GM18951 (cell line): Measurements from ENCODE around the gene SEPHS1.
"Not testable (repeated sequence)": the region's sequence is repeated elsewhere in the genome, so short reads cannot be mapped to it uniquely, and the experiment has no call there.

Experiments
- POLR2A ChIP-seq: IDR thresholded peaks from 4 replicates; pipeline ENCODE4 v1.6.1; 2011; ENCODE audit warnings: mild to moderate bottlenecking; ENCODE audit not compliant: insufficient read length, insufficient read depth; ENCODE audit errors: extremely low read depth
- in situ Hi-C: fragments of 300-500 bp; cut with MboI; formaldehyde crosslinking; loops from one replicate; pipeline ENCODE4 v1.12.0; 2022; ENCODE audit warnings: low sequenced_read_pairs, mixed read lengths, inconsistent platforms; ENCODE audit not compliant: unreplicated experiment

SEPHS1 gene

GRCh38 chr10:13348216-13349017 is at the start of gene SEPHS1:
SEPHS1 (minus strand) TSS chr10:13348293; CDS start chr10:13344950, 3,343 bp downstream.
- peak; percentile 57 for TF ChIP-seq POLR2A
- in situ Hi-C loops = no loop called here

- no peak for TF ChIP-seq POLR2A
- in situ Hi-C loops = no loop called here
Observed at GRCh38 chr10:13397052-13397451, 49.0 kb upstream of the SEPHS1 start.

- in situ Hi-C loops = no loop called here
- no peak for TF ChIP-seq POLR2A
Observed at GRCh38 chr10:13396369-13396768, 48.3 kb upstream of the SEPHS1 start.

- in situ Hi-C loops = no loop called here
- no peak for TF ChIP-seq POLR2A
Observed at GRCh38 chr10:13395540-13395939, 47.4 kb upstream of the SEPHS1 start.

GRCh38 chr10:13393640-13394039 is 45.5 kb upstream of the SEPHS1 start:
- in situ Hi-C loops = no loop called here
- TF ChIP-seq POLR2A = no peak

GRCh38 chr10:13392701-13393100 is 44.6 kb upstream of the SEPHS1 start:
- in situ Hi-C loops = no loop called here

GRCh38 chr10:13390604-13391522 is 42.8 kb upstream of the SEPHS1 start:
- TF ChIP-seq POLR2A = no peak
- in situ Hi-C loops = no loop called here

More at GRCh38 chr10:13392701-13393100, 44.6 kb upstream of the SEPHS1 start:
- no peak for TF ChIP-seq POLR2A

- in situ Hi-C loops = no loop called here
- TF ChIP-seq POLR2A = no peak
Observed at GRCh38 chr10:13388478-13389230, 40.6 kb upstream of the SEPHS1 start.

GRCh38 chr10:13386021-13386420 is 37.9 kb upstream of the SEPHS1 start:
- in situ Hi-C loops = no loop called here
- no peak for TF ChIP-seq POLR2A

- TF ChIP-seq POLR2A = no peak
- in situ Hi-C loops = no loop called here
Observed at GRCh38 chr10:13383399-13383761, 35.3 kb upstream of the SEPHS1 start.

- no peak for TF ChIP-seq POLR2A
- in situ Hi-C loops = no loop called here
Observed at GRCh38 chr10:13382703-13383398, 34.8 kb upstream of the SEPHS1 start.

GRCh38 chr10:13379061-13379460 is 31.0 kb upstream of the SEPHS1 start:
- in situ Hi-C loops = not testable (repeated sequence)
